Skeletal muscle tissue (tissue), 4 donors: ENCODE measurements around the gene TMEM9B. TPM values are rescaled to one million over a fixed set of nuclear protein-coding genes. Genes with fewer than 3 reads are reported as not detected.

Experiments used
- H3K27ac ChIP-seq: one replicate; pipeline ENCODE4 v1.7.0; 2013; ENCODE audit warnings: mild to moderate bottlenecking, low read depth, low read length, inconsistent platforms
- H3K27me3 ChIP-seq, 3 donors: one replicate each; pipeline ENCODE4 v1.7.0; 2013; ENCODE audit warnings: low read length in 3 of 3; ENCODE audit not compliant: control insufficient read depth in 3 of 3, insufficient read depth in 3 of 3
- H3K36me3 ChIP-seq, 3 donors: one replicate each; pipeline ENCODE4 v1.7.0; 2013; ENCODE audit warnings: low read length in 3 of 3; ENCODE audit not compliant: control insufficient read depth in 3 of 3, insufficient read depth in 3 of 3
- H3K4me1 ChIP-seq, 3 donors: one replicate each; pipeline ENCODE4 v1.7.0; 2013; ENCODE audit warnings: low read length in 3 of 3, mild to moderate bottlenecking in 3 of 3; ENCODE audit not compliant: control insufficient read depth in 3 of 3, insufficient read depth in 3 of 3
- H3K4me3 ChIP-seq, 3 donors: one replicate each; pipeline ENCODE4 v1.7.0; 2013; ENCODE audit warnings: low read length in 3 of 3
- H3K9ac ChIP-seq, 3 donors: one replicate each; pipeline ENCODE4 v1.7.0; 2013; ENCODE audit warnings: low read length in 3 of 3, mild to moderate bottlenecking in 3 of 3, moderate library complexity in 2 of 3, low read depth in 1 of 3
- H3K9me3 ChIP-seq, 3 donors: one replicate each; pipeline ENCODE4 v1.7.0; 2013; ENCODE audit warnings: low read length in 3 of 3; ENCODE audit not compliant: control insufficient read depth in 3 of 3
- total RNA-seq: library from RNA; depleted of rRNA; stranded (reverse); fragments of >200 nt; gene quantifications from one replicate; pipeline ENCODE4 v1.2.3, GENCODE V29; 2014
- donor health status: Osteomylitis.

TMEM9B gene
- total RNA-seq, 1 donor from 2014 or later: 27.1 TPM

DNA sequence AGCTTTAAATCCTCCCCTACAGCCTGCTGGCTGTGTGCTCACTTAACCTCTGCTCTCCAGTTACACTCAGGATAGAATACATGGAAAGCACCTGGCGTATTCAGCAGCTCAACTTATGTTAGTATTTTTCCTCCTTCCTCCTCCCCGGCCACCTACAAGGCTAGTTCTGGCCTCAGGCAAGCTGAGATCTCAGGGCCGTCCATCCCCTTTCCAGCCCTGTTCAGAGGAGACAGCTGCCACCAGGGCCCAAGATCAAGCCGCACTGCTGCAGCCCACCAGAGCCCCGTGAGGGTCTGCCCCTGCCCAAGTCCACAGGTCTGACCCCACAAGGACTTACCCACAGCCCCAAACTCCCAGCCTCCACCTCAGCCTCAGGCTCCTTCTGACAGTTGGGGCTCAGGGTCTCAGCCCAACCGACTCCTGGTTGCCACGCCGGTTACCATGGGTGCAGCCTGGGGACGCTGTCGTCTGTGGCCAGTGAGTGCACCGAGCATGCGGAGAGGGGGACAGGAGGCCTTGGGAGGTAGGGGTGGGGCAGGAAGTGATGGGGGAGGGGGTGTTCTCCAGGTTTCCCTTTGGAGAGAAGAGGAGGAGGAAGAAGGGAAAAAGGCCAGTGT lies 31.6 kb downstream of the TMEM9B start, which contains the start of gene C11orf16:
TSS of gene C11orf16 (minus strand) at position 384 of the 617 bp plus-strand sequence. CDS start 639 bp downstream, outside the sequence.
- no peaks in the 10 kb centered on the region for H3K4me1 ChIP-seq
- H3K27me3 ChIP-seq: no peaks in the 10 kb centered on the region

DNA sequence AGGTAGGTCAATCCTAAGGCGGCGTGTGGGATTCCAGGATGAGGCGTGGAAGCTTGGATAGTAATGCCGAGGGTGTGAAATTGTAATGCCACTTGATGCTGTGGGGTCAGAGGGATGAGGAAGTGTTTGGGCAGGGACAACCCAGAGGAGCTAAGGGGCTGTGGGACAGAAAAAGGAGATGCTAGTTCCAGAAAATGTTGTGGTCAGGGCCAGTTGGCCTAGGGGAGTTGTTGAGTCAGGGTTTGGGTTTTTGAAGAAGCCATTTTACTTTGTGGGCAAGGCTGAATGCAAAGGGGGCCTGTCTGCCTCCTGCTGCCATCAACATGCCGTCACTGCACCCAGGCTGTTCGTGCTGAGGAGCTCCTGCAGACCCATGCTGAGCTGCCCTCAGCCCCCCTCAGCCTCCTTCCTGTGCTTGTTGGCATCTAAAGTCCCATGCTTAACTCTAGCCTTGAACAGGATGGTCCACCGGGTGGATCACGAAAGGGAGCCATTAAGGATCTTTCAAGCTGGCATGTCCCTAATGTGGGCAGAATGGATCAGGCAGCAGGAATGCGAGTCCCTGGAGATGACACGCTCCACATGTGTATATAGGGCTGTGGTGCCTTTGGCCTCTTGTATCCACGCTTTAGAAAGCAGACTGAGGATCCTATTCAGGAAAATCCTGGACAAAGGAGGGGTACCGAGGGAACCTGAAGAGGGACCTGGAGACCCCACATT lies 33.6 kb downstream of the TMEM9B start:
- H3K4me1 ChIP-seq: no peaks in the 10 kb centered on the region
- H3K9ac ChIP-seq: no peak overlapping the region
- no peaks in the 10 kb centered on the region for H3K36me3 ChIP-seq
- no peak overlapping the region for H3K4me3 ChIP-seq
- H3K9me3 ChIP-seq: no peaks in the 10 kb centered on the region
- no peaks in the 10 kb centered on the region for H3K27me3 ChIP-seq
- no peak overlapping the region for H3K27ac ChIP-seq

More for the DNA sequence above, 31.6 kb downstream of the TMEM9B start, which contains the start of gene C11orf16:
- Histone ChIP-seq H3K4me3 (no peak within 1 kb of the TSS), H3K27ac (no peak within 1 kb of the TSS), H3K9ac (no peak within 1 kb of the TSS), H3K9me3 (no peaks in the 10 kb centered on the region), H3K36me3 (no peaks in the 10 kb centered on the region)

DNA sequence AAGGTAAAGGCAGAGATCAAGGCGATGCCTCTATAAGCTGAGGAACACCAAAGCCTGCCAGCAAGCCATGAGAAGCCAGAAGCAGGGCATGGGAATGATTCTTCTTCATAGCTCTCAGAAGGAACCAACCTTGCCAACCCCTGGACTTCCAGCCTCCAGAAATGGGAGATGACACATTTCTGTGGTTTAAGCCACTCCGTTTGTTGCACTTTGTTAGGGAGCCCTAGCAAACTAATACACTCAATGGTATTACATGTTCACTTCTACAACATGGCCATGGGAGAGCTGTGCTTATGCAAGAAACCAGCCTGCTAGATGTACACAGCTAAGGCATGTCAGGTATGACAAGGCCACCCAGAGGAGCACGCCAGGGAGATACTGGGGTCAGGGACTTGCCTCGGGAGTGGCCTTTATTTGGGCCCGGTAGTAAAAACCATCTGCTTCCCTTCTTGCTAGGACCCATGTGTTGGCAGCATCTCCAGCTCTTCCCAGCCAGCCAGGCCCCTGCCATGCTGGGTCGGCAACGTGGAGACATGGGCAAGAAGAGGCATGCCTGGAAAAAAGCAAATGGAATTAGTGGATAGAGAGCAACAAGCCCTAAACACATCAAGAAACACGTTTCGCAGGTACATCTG lies 35.1 kb downstream of the TMEM9B start:
- Histone ChIP-seq H3K4me3 (no peak overlapping the region), H3K9me3 (no peaks in the 10 kb centered on the region), H3K27ac (no peak overlapping the region), H3K4me1 (no peaks in the 10 kb centered on the region), H3K36me3 (peaks cover 0 to 4% (median 0%) of the 10 kb centered on the region in 3 donors), H3K9ac (no peak overlapping the region), H3K27me3 (no peaks in the 10 kb centered on the region)

- no peak overlapping the region for H3K27ac ChIP-seq
- H3K4me3 ChIP-seq: no peak overlapping the region
- no peaks in the 10 kb centered on the region for H3K27me3 ChIP-seq
- no peaks in the 10 kb centered on the region for H3K4me1 ChIP-seq
- no peak overlapping the region for H3K9ac ChIP-seq
- H3K9me3 ChIP-seq: no peaks in the 10 kb centered on the region
- H3K36me3 ChIP-seq: peaks cover 0 to 5% (median 0%) of the 10 kb centered on the region in 3 donors
Observed at GRCh38 chr11:8928205-8928604, 36.0 kb downstream of the TMEM9B start.

DNA sequence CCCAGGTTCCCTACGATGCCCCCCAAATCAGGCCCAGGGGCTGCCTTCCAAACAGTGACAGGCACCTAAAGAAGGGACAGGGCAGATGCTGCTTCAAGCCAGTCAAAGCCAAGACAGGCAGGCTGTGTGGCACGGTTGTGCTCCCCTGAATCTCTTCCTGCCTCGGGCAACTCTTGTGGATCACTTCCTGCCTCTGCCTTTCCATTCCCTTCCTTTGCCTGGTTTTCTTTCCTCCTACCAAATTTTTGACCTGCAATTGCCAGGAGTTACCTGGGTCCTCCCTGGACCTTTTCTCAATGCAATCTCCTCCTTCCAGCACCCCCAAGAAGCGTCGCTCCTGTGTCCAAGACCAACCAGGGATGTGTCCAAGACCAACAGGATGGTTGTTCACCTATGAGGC lies 37.0 kb downstream of the TMEM9B start:
- H3K27me3 ChIP-seq: no peaks in the 10 kb centered on the region
- peaks cover 0 to 13% (median 7%) of the 10 kb centered on the region in 3 donors for H3K36me3 ChIP-seq
- no peaks in the 10 kb centered on the region for H3K4me1 ChIP-seq
- H3K27ac ChIP-seq: no peak overlapping the region
- H3K4me3 ChIP-seq: no peak overlapping the region
- H3K9me3 ChIP-seq: no peaks in the 10 kb centered on the region
- no peak overlapping the region for H3K9ac ChIP-seq

GRCh38 chr11:8926236-8926635 lies 38.0 kb downstream of the TMEM9B start:
- Histone ChIP-seq H3K4me1 (no peaks in the 10 kb centered on the region), H3K4me3 (no peak overlapping the region), H3K9me3 (no peaks in the 10 kb centered on the region), H3K27me3 (no peaks in the 10 kb centered on the region), H3K9ac (no peak overlapping the region), H3K27ac (no peak overlapping the region), H3K36me3 (peaks cover 6 to 22% (median 14%) of the 10 kb centered on the region in 3 donors)

DNA sequence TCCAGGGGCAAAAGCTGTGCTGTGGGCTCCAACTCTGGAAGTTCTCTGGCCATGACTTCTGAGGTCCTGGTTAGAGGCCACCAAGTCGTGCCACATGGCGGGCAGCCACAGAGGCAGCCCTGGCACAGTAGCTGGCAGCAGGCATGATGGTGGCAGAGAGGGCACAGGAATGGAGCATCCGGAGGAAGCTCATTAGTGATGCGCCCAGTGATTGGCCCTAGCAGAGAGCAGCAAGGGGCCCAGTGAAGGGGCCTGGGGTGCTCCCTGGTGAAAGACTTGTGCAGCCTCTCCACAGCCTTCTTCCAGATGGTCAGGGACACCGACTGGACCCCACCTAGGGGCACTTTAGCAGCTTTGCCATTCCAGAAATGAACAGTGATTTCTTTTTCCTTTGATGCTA lies 38.5 kb downstream of the TMEM9B start:
- no peak overlapping the region for H3K4me3 ChIP-seq
- no peaks in the 10 kb centered on the region for H3K9me3 ChIP-seq
- peaks cover 6 to 27% (median 19%) of the 10 kb centered on the region in 3 donors for H3K36me3 ChIP-seq
- no peak overlapping the region for H3K27ac ChIP-seq
- H3K27me3 ChIP-seq: no peaks in the 10 kb centered on the region
- no peaks in the 10 kb centered on the region for H3K4me1 ChIP-seq
- no peak overlapping the region for H3K9ac ChIP-seq

- Histone ChIP-seq H3K9me3 (no peaks in the 10 kb centered on the region), H3K4me3 (no peak overlapping the region), H3K9ac (no peak overlapping the region), H3K27me3 (no peaks in the 10 kb centered on the region), H3K4me1 (no peaks in the 10 kb centered on the region), H3K27ac (no peak overlapping the region), H3K36me3 (peaks cover 25 to 48% (median 32%) of the 10 kb centered on the region in 3 donors)
Observed at GRCh38 chr11:8922691-8923090, 41.6 kb downstream of the TMEM9B start.

DNA sequence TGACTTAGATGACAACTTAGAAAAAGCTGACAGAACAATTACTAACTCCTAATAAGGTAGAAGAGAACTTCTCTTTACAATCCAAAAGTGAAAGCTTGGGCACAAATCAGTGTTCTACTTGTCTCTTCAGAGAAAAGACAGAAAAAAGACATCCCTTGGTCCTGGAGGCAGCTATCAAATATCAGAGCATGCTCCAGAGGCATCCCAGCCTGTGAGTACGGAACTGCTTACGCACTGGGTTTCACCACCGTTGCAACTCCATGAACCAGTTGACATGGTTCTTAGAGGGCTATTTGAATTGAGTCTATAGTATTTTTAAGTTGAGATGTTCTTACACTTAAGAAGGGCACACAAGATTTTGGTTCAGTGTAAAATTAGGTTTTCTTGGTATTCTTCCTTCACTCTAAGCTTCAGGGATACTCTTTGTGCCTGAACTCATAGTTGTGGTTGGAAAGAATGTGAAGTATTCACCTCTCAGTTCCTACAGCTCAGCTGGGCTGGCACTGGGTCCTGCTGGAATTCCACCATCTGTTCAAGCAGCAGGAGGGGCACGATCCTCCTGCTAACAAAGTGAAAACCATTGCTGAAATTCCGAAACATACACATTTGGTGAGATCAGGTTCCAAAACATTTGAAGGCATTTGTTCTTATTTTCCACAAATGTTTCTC lies 47.0 kb downstream of the TMEM9B start:
- no peaks in the 10 kb centered on the region for H3K9me3 ChIP-seq
- H3K4me1 ChIP-seq: peaks cover 10 to 30% (median 22%) of the 10 kb centered on the region in 3 donors
- H3K9ac ChIP-seq: peak overlapping the region in 2 of 3 donors; percentile 11 to 21
- peak overlapping the region in 2 of 3 donors; percentile 12 to 20 for H3K4me3 ChIP-seq
- H3K36me3 ChIP-seq: peaks cover 30 to 45% (median 39%) of the 10 kb centered on the region in 3 donors
- peak overlapping the region; percentile 58 for H3K27ac ChIP-seq
- H3K27me3 ChIP-seq: no peaks in the 10 kb centered on the region
